ENCODE data around the gene FAM237B. TPM values are rescaled to one million over a fixed set of nuclear protein-coding genes. Genes with fewer than 3 reads are reported as not detected.

Gene FAM237B
- total RNA-seq, 2 experiments from 2014 or later = not detected

GRCh38 chr7:90334193-90334843 is 13.2 kb upstream of the FAM237B start:
- no peak overlapping the region for H3K27ac Mint-ChIP-seq
- H3K27me3 Mint-ChIP-seq = peaks cover 4% of the 10 kb centered on the region
- no peak for ATAC-seq
- intact Hi-C loops (cut with DNase I, micrococcal nuclease) = no loop called here
- CTCF ChIA-PET = no interaction called here
- H3K4me3 Mint-ChIP-seq = no peak overlapping the region
- POLR2A ChIA-PET = no interaction called here
- no peak for DNase-seq
- H3K9me3 Mint-ChIP-seq (ENCODE audit: low read depth) = no peaks in the 10 kb centered on the region
- H3K4me1 Mint-ChIP-seq = no peaks in the 10 kb centered on the region
- no peaks in the 10 kb centered on the region for H3K36me3 Mint-ChIP-seq (ENCODE audit: low read depth)

- Mint-ChIP-seq H3K27ac (no peak overlapping the region), H3K9me3 (ENCODE audit: low read depth) (no peaks in the 10 kb centered on the region), H3K36me3 (ENCODE audit: low read depth) (no peaks in the 10 kb centered on the region), H3K4me1 (peaks cover 1% of the 10 kb centered on the region), H3K27me3 (peaks cover 25% of the 10 kb centered on the region), H3K4me3 (no peak overlapping the region)
- intact Hi-C loops (cut with DNase I, micrococcal nuclease) = no loop called here
- ChIA-PET CTCF (no interaction called here), POLR2A (no interaction called here)
- DNase-seq (no peak), ATAC-seq (no peak)
Observed at GRCh38 chr7:90326500-90326899, 5.4 kb upstream of the FAM237B start.

GRCh38 chr7:90322837-90323236 is 1.7 kb upstream of the FAM237B start:
- Mint-ChIP-seq H3K4me3 (no peak overlapping the region), H3K27me3 (peaks cover 40% of the 10 kb centered on the region), H3K36me3 (ENCODE audit: low read depth) (no peaks in the 10 kb centered on the region), H3K27ac (no peak overlapping the region), H3K4me1 (peaks cover 8% of the 10 kb centered on the region), H3K9me3 (ENCODE audit: low read depth) (no peaks in the 10 kb centered on the region)
- POLR2A ChIA-PET = no interaction called here
- ATAC-seq (no peak), DNase-seq (no peak)
- CTCF ChIA-PET = interaction anchor here (2.5 kb wide), 1 partner anchor 11 kb away, joined by 9 read pairs; no protein-coding TSS in a partner anchor
- intact Hi-C loops (cut with DNase I, micrococcal nuclease) = no loop called here

GRCh38 chr7:90320418-90320800 is 695 bp downstream of the FAM237B start:
- Mint-ChIP-seq H3K27ac (no peak overlapping the region), H3K27me3 (peaks cover 49% of the 10 kb centered on the region), H3K36me3 (ENCODE audit: low read depth) (no peaks in the 10 kb centered on the region), H3K9me3 (ENCODE audit: low read depth) (no peaks in the 10 kb centered on the region), H3K4me3 (peak overlapping the region; percentile 18), H3K4me1 (peaks cover 8% of the 10 kb centered on the region)
- ATAC-seq (no peak), DNase-seq (no peak)
- POLR2A ChIA-PET = interaction anchor here (0.7 kb wide), 1 partner anchor 138 kb away, joined by 3 read pairs; no protein-coding TSS in a partner anchor
- intact Hi-C loops (cut with DNase I, micrococcal nuclease) = no loop called here
- CTCF ChIA-PET = interaction anchor here (2.5 kb wide), 1 partner anchor 9 kb away, joined by 9 read pairs; no protein-coding TSS in a partner anchor

GRCh38 chr7:90320014-90320413 is 1.1 kb downstream of the FAM237B start:
- H3K4me1 Mint-ChIP-seq = peaks cover 8% of the 10 kb centered on the region
- POLR2A ChIA-PET = interaction anchor here (0.7 kb wide), 1 partner anchor 137 kb away, joined by 3 read pairs; no protein-coding TSS in a partner anchor
- H3K27ac Mint-ChIP-seq = no peak overlapping the region
- CTCF ChIA-PET = interaction anchor here (0.6 kb wide), 1 partner anchor 179 kb away, joined by 3 read pairs; no protein-coding TSS in a partner anchor
- DNase-seq (no peak), ATAC-seq (no peak)
- peaks cover 51% of the 10 kb centered on the region for H3K27me3 Mint-ChIP-seq
- intact Hi-C loops (cut with DNase I, micrococcal nuclease) = no loop called here
- no peaks in the 10 kb centered on the region for H3K36me3 Mint-ChIP-seq (ENCODE audit: low read depth)
- H3K9me3 Mint-ChIP-seq (ENCODE audit: low read depth) = no peaks in the 10 kb centered on the region
- H3K4me3 Mint-ChIP-seq = peak overlapping the region; percentile 18

- no peak overlapping the region for H3K4me3 Mint-ChIP-seq
- H3K27ac Mint-ChIP-seq = no peak overlapping the region
- intact Hi-C loops (cut with DNase I, micrococcal nuclease) = loop anchor here (1.0 to 2.0 kb wide), 2 partner anchors 113 kb away; no protein-coding TSS in a partner anchor
- CTCF ChIA-PET = no interaction called here
- peaks cover 18% of the 10 kb centered on the region for H3K27me3 Mint-ChIP-seq
- no peak for ATAC-seq
- H3K36me3 Mint-ChIP-seq (ENCODE audit: low read depth) = no peaks in the 10 kb centered on the region
- no peaks in the 10 kb centered on the region for H3K9me3 Mint-ChIP-seq (ENCODE audit: low read depth)
- DNase-seq = no peak
- H3K4me1 Mint-ChIP-seq = no peaks in the 10 kb centered on the region
- POLR2A ChIA-PET = interaction anchor here (0.6 kb wide), 1 partner anchor 27 kb away, joined by 3 read pairs; no protein-coding TSS in a partner anchor
Observed at GRCh38 chr7:90313907-90314306, 7.2 kb downstream of the FAM237B start.

- no peaks in the 10 kb centered on the region for H3K4me1 Mint-ChIP-seq
- ChIA-PET CTCF (interaction anchor here (1.2 to 2.1 kb wide), 3 partner anchors 9 to 115 kb away, joined by 4 to 17 read pairs (median 9); partner anchors contain the start of gene FAM237B), POLR2A (no interaction called here)
- H3K27me3 Mint-ChIP-seq = peaks cover 14% of the 10 kb centered on the region
- H3K36me3 Mint-ChIP-seq (ENCODE audit: low read depth) = no peaks in the 10 kb centered on the region
- intact Hi-C loops (cut with DNase I, micrococcal nuclease) = loop anchor here (1.0 to 2.0 kb wide), 2 partner anchors 114 to 115 kb away; no protein-coding TSS in a partner anchor
- no peaks in the 10 kb centered on the region for H3K9me3 Mint-ChIP-seq (ENCODE audit: low read depth)
- DNase-seq (no peak), ATAC-seq (no peak)
- H3K4me3 Mint-ChIP-seq = no peak overlapping the region
- H3K27ac Mint-ChIP-seq = no peak overlapping the region
Observed at GRCh38 chr7:90312745-90313144, 8.4 kb downstream of the FAM237B start.

- POLR2A ChIA-PET = no interaction called here
- no peak for ATAC-seq
- H3K4me3 Mint-ChIP-seq = no peak overlapping the region
- no peaks in the 10 kb centered on the region for H3K36me3 Mint-ChIP-seq (ENCODE audit: low read depth)
- DNase-seq = no peak
- H3K9me3 Mint-ChIP-seq (ENCODE audit: low read depth) = no peaks in the 10 kb centered on the region
- intact Hi-C loops (cut with DNase I, micrococcal nuclease) = no loop called here
- H3K27ac Mint-ChIP-seq = no peak overlapping the region
- CTCF ChIA-PET = interaction anchor here (0.9 to 2.1 kb wide), 2 partner anchors 11 to 117 kb away, joined by 3 to 9 read pairs; partner anchors contain the start of gene FAM237B
- peaks cover 6% of the 10 kb centered on the region for H3K27me3 Mint-ChIP-seq
- no peaks in the 10 kb centered on the region for H3K4me1 Mint-ChIP-seq
Observed at GRCh38 chr7:90311175-90311574, 9.9 kb downstream of the FAM237B start.

- Mint-ChIP-seq H3K4me3 (no peak overlapping the region), H3K9me3 (ENCODE audit: low read depth) (no peaks in the 10 kb centered on the region), H3K36me3 (ENCODE audit: low read depth) (no peaks in the 10 kb centered on the region), H3K27me3 (peaks cover 3% of the 10 kb centered on the region), H3K27ac (no peak overlapping the region), H3K4me1 (no peaks in the 10 kb centered on the region)
- ChIA-PET CTCF (interaction anchor here (0.9 to 2.0 kb wide), 2 partner anchors 118 to 266 kb away, joined by 3 to 4 read pairs; no protein-coding TSS in a partner anchor), POLR2A (no interaction called here)
- DNase-seq (no peak), ATAC-seq (no peak)
- intact Hi-C loops (cut with DNase I, micrococcal nuclease) = loop anchor here in 1 of 2 experiments (5.0 kb wide), 1 partner anchor 43 kb away; no protein-coding TSS in a partner anchor
Observed at GRCh38 chr7:90309872-90310271, 11.2 kb downstream of the FAM237B start.

GRCh38 chr7:90303241-90303640 is 17.9 kb downstream of the FAM237B start:
- POLR2A ChIA-PET = no interaction called here
- H3K27me3 Mint-ChIP-seq = no peaks in the 10 kb centered on the region
- CTCF ChIA-PET = interaction anchor here (0.5 to 0.6 kb wide), 2 partner anchors 150 to 1526 kb away, joined by 3 read pairs; no protein-coding TSS in a partner anchor
- H3K27ac Mint-ChIP-seq = no peak overlapping the region
- no peaks in the 10 kb centered on the region for H3K9me3 Mint-ChIP-seq (ENCODE audit: low read depth)
- intact Hi-C loops (cut with DNase I, micrococcal nuclease) = no loop called here
- no peak overlapping the region for H3K4me3 Mint-ChIP-seq
- no peaks in the 10 kb centered on the region for H3K4me1 Mint-ChIP-seq
- ATAC-seq (no peak), DNase-seq (no peak)
- no peaks in the 10 kb centered on the region for H3K36me3 Mint-ChIP-seq (ENCODE audit: low read depth)

- POLR2A ChIA-PET = no interaction called here
- intact Hi-C loops (cut with DNase I, micrococcal nuclease) = loop anchor here in 1 of 2 experiments (1.0 to 5.0 kb wide), 2 partner anchors 51 to 144 kb away; partner anchors contain the start of genes CFAP69 and STEAP1
- no peak overlapping the region for H3K27ac Mint-ChIP-seq
- peaks cover 4% of the 10 kb centered on the region for H3K27me3 Mint-ChIP-seq
- CTCF ChIA-PET = interaction anchor here (0.6 to 1.8 kb wide), 3 partner anchors 18 to 1698 kb away, joined by 3 to 6 read pairs (median 4); no protein-coding TSS in a partner anchor
- ATAC-seq (peak; percentile 94), DNase-seq (peak; percentile 8)
- H3K9me3 Mint-ChIP-seq (ENCODE audit: low read depth) = peaks cover 1% of the 10 kb centered on the region
- no peaks in the 10 kb centered on the region for H3K36me3 Mint-ChIP-seq (ENCODE audit: low read depth)
- no peaks in the 10 kb centered on the region for H3K4me1 Mint-ChIP-seq
- no peak overlapping the region for H3K4me3 Mint-ChIP-seq
Observed at GRCh38 chr7:90298145-90299038, 22.7 kb downstream of the FAM237B start.
